Astrocyte of the cerebellum (primary cell): ENCODE measurements around the gene HDHD3.

Experiments
- DNase-seq: peaks from one replicate; pipeline ENCODE4 v3.0.0-alpha.2; 2011; ENCODE audit warnings: low read depth
- H3K4me3 ChIP-seq: 2 replicates; pipeline ENCODE4 v1.5.1; 2011; ENCODE audit warnings: mild to moderate bottlenecking, low read depth, low read length, moderate library complexity
- in situ Hi-C: cut with HindIII; loops from 2 replicates; pipeline ENCODE4 v1.10.0; 2017; ENCODE audit warnings: low sequenced_read_pairs
- TF ChIP-seq, protein P1 (sequence below): IDR thresholded peaks from 2 replicates; pipeline ENCODE4 v1.5.1; 2012; ENCODE audit warnings: low read length, low read depth, moderate library complexity, mild to moderate bottlenecking; ENCODE audit errors: missing control alignments

Gene HDHD3

DNA sequence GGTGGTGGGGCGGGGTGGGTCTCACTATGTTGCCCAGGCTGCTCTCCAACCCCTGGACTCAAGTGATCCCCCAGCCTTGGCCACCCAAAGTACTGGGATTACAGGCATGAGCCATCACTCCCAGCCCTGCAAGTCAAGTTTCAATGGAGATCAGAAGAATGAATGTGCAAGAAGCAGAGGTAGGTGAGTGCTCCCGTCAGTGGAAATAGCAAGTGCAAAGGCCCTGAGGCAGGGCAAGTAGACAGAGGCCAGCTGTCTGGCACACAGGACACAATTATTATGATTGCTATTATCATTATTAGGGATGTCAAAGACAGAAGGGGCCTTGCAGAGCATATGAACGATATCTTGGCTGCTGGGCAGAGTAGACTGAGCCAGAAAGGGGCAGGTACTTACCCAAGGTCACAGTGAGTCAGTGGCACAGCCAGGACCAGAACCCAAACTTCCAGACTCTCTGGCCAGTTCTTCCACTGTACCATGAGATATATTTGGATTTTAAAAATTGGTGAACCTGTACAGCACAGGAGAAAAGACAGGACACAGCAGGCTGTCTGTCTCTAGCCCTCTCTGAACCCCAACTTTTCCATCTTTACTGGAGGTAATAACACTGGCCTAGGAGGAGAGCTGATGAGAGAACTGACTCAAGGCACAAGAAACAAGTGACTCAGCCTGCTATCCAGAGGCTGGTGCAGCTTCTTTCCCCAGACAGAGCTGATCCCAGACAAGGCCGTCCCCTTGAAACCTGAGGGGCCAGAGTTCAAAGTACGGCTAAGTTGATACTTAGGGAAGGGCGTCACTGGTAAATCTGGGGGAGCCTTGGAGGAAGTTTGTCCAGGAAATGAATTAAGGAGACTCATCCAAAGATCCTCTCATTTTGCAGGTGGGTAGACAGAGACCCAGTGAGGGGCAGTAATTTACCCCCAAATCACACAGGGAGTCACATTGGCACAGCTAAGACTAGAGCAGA, 1.4 kb downstream of the HDHD3 start:
- no peak overlapping the region for H3K4me3 ChIP-seq
- in situ Hi-C loops: no loop called here
- TF ChIP-seq, protein P1, sequence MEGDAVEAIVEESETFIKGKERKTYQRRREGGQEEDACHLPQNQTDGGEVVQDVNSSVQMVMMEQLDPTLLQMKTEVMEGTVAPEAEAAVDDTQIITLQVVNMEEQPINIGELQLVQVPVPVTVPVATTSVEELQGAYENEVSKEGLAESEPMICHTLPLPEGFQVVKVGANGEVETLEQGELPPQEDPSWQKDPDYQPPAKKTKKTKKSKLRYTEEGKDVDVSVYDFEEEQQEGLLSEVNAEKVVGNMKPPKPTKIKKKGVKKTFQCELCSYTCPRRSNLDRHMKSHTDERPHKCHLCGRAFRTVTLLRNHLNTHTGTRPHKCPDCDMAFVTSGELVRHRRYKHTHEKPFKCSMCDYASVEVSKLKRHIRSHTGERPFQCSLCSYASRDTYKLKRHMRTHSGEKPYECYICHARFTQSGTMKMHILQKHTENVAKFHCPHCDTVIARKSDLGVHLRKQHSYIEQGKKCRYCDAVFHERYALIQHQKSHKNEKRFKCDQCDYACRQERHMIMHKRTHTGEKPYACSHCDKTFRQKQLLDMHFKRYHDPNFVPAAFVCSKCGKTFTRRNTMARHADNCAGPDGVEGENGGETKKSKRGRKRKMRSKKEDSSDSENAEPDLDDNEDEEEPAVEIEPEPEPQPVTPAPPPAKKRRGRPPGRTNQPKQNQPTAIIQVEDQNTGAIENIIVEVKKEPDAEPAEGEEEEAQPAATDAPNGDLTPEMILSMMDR: no peak
- DNase-seq: no peak

DNA sequence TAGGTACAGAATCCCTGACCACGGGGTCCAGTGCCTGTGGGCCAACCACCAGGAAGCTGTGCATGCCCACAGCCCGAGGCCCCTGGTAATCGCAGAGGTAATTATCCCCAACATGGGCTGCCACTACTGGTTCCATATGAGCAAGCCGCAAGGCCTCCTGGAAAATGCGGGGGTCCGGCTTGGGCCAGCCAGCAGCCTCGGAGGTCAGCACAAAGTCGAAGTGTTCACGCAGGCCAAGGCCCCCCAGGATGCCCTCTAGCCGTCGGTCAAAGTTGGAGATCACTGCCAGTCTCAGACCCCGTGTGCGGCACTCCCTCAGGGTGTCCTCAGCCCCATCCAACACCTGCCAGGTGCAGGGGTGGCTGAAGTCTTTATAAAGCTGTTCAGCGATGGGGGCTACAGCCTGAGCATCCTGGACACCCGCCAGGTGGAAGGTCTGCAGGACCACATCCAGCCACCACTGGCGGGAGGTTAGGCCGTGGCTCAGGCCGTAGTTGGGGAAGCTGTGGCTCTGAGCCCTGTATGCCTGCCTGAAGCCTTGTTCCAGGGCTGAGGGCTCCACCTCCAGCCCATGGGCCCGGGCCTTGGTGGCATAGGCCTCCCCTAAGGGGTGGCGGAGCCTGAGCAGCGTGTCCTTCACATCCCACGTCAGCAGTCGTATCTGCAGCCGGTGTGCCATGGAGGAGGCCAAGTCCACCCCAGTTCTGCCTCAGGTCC, 3.0 kb downstream of the HDHD3 start:
- in situ Hi-C loops: no loop called here
- H3K4me3 ChIP-seq: no peak overlapping the region
- TF ChIP-seq, protein P1: no peak
- no peak for DNase-seq

DNA sequence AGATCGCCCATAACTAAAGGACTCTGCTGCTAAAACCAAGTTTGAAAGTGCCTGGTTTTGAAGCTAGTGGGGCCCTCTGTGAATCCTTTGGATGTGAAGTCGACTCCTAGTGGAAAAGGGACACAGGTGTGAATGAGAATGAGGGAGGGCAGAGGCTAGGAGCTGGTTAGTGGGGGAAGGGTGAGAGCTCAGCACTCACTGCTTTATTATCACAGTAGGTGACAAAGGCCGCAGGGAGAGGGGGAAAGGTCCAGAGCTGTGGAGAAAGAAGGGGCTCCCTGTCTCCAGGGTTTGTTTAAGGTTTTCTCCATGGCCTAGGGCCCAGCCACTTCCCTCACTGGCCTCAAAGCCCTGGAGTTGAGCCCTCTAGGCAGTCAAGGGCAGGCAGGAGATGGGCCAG, 3.5 kb downstream of the HDHD3 start:
- TF ChIP-seq, protein P1: no peak
- H3K4me3 ChIP-seq: no peak overlapping the region
- no peak for DNase-seq
- in situ Hi-C loops: no loop called here

DNA sequence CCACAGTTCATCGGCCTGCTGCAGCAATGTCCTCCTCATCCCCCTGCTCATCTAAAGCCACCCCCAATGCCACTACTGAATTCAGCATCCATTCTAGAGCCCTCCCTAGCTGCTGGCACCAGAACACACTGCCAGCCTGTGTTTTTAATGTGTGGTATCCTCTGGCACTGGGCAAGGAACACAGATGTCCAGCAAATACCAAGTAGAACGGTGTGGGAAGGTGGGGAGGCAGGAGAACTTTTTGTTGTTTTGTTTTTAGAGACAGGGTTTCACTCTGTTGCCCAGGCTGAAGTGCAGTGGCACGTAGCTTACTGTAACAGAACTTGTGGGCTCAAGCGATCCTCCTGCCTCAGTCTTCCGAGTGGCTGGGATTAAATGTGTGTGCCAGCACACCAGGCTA, 4.7 kb downstream of the HDHD3 start:
- no peak for DNase-seq
- in situ Hi-C loops: no loop called here
- TF ChIP-seq, protein P1: no peak
- no peak overlapping the region for H3K4me3 ChIP-seq

DNA sequence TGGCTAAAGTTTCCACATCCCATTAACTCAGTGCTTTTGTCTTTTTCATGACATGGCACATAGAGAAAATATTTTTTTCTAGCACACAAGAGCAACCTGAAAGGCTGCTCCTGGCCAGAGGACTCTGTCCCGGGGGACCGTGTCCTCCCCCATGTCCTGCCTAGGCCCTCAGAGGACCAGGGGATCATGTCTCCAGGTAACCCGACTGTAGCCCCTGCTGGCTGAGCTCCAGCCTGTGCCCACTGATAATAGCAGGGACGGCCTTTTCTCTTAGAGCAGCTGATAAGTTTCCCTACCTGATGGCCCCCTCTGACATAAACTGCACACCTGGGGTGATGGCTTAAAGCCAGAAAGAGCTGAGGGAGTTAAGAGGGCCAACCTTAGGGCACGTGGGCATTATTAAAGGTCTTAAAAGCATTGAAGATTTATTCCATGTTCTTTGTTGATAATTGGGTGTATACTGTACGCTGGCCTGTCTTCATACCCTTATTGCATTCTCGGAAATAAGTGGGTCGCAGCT, 5.9 kb downstream of the HDHD3 start:
- DNase-seq: no peak
- TF ChIP-seq, protein P1: no peak
- no peak overlapping the region for H3K4me3 ChIP-seq
- in situ Hi-C loops: no loop called here

DNA sequence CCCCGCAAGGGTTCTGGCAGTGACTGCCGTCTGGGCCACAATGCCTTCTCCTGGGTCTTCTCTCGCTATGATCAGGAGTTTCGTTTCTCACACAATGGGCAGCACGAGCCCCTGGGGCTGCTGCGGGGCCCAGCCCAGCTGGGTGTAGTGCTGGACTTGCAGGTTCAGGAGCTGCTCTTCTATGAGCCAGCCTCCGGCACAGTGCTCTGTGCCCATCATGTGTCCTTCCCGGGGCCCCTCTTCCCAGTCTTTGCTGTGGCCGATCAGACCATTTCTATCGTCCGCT, 7.0 kb downstream of the HDHD3 start:
- H3K4me3 ChIP-seq: no peak overlapping the region
- TF ChIP-seq, protein P1: no peak
- in situ Hi-C loops: no loop called here
- no peak for DNase-seq
